ENCODE data around the gene PTPRN2. TPM values are rescaled to one million over a fixed set of nuclear protein-coding genes. Genes with fewer than 3 reads are reported as not detected.

The PTPRN2 gene
- total and polyA plus RNA-seq, 8 donors = 4.9 to 136 (median 46.8) TPM

DNA sequence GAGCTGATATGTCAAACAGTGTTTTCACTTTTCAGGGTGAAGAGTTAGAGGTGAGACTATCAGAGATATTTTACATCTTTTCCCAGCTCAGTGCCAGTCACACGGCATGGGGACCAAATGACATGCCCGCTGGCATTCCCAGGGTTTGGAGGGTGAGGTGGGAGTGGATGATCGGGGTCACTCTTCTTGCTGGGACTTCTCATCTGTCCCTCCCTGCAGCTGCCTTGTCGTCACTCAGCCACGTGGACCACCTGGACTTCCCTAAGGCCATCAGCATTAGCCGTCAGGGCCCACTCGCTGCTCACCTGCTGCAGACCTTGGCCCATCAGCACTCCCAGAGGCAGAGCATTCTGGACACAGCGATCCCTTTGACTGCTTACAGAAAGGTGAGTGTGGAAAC lies 949.1 kb downstream of the PTPRN2 start:
- Histone ChIP-seq H3K27me3 (peaks cover 0 to 3% (median 0%) of the 10 kb centered on the region in 3 donors), H3K9me3 (peaks cover 0 to 25% (median 20%) of the 10 kb centered on the region in 4 donors), H3K36me3 (no peaks in the 10 kb centered on the region), H3K4me3 (no peak overlapping the region), H3K4me1 (no peaks in the 10 kb centered on the region), H3K27ac (no peak overlapping the region)
- TF ChIP-seq, protein P1, sequence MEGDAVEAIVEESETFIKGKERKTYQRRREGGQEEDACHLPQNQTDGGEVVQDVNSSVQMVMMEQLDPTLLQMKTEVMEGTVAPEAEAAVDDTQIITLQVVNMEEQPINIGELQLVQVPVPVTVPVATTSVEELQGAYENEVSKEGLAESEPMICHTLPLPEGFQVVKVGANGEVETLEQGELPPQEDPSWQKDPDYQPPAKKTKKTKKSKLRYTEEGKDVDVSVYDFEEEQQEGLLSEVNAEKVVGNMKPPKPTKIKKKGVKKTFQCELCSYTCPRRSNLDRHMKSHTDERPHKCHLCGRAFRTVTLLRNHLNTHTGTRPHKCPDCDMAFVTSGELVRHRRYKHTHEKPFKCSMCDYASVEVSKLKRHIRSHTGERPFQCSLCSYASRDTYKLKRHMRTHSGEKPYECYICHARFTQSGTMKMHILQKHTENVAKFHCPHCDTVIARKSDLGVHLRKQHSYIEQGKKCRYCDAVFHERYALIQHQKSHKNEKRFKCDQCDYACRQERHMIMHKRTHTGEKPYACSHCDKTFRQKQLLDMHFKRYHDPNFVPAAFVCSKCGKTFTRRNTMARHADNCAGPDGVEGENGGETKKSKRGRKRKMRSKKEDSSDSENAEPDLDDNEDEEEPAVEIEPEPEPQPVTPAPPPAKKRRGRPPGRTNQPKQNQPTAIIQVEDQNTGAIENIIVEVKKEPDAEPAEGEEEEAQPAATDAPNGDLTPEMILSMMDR (IDR thresholded peaks at IDR 0.05) = no peak
- TF ChIP-seq POLR2AphosphoS5 (IDR thresholded peaks at IDR 0.05) = no peak
- TF ChIP-seq POLR2A (IDR thresholded peaks at IDR 0.05) = no peak
- no peak for TF ChIP-seq EP300 (IDR thresholded peaks at IDR 0.05)
- no peak for DNase-seq
- 93 to 95% (median 94%) methylated on average over 8 of the region's 8 CpGs for WGBS, 5 donors
- intact Hi-C loops (cut with DNase I; ENCODE audit: low total_unique reads) = no loop called here

DNA sequence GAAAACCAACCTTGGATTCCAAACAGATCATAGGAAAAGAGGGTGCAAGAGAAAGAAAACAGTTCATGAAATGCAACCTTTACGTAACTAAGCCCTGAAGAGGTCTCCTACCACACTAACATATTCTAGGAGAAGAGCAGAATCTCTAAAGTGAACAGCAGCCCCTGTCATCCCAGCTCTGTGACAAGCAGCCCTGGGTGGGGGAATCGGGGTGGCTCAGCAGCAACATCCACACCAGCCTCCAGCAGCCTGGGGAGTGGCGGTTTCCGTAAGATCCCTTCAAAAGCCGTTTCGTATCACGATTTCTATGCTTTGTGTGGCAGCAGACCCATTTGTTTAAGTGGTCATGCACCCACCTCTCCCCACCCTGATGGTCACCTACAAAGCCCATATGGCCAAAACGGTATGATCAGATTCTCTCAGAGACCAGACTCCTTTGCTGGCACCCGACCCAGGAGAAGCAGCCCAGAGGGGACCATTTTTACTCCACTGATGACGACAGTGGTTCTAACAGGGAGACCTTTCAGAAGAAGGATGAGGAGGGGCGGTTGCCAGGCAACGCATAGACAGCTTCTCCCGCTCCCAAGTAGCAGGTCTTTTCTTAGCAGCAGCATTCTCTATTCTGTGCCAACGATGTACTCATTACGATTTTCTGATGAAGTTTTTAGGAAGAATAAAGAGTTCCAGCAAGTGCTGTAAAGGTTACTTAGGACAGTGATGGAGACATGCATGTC lies 950.2 kb downstream of the PTPRN2 start:
- peaks cover 0 to 25% (median 20%) of the 10 kb centered on the region in 4 donors for H3K9me3 ChIP-seq
- H3K27me3 ChIP-seq = peaks cover 0 to 6% (median 0%) of the 10 kb centered on the region in 3 donors
- WGBS, 5 donors = 82 to 89% (median 88%) methylated on average over 13 to 15 of the region's 15 CpGs
- H3K4me3 ChIP-seq = no peak overlapping the region
- no peaks in the 10 kb centered on the region for H3K36me3 ChIP-seq
- intact Hi-C loops (cut with DNase I; ENCODE audit: low total_unique reads) = no loop called here
- no peak overlapping the region for H3K27ac ChIP-seq
- TF ChIP-seq EP300 (IDR thresholded peaks at IDR 0.05) (no peak), POLR2A (IDR thresholded peaks at IDR 0.05) (no peak), POLR2AphosphoS5 (IDR thresholded peaks at IDR 0.05) (no peak)
- TF ChIP-seq, protein P1 (IDR thresholded peaks at IDR 0.05) = no peak
- no peak for DNase-seq
- no peaks in the 10 kb centered on the region for H3K4me1 ChIP-seq

DNA sequence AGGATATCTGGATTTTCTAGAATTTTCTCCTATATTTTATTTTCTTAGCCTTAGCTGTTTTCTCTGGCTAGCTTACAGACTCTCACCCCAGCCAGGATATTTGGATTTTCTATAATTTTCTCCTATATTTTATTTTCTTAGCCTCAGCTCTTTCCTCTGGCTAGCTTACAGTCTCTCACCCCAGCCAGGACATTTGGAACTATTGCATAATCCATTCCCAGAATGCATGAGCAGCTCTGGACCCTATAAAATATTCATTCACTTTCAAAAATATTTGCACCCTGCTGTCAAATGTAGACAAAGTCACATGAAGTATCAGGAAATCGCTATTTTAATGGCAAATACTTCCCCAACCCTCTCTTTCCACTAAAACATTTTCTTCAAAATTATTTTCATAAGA lies 952.0 kb downstream of the PTPRN2 start:
- no peaks in the 10 kb centered on the region for H3K4me1 ChIP-seq
- TF ChIP-seq, protein P1 (IDR thresholded peaks at IDR 0.05) = no peak
- TF ChIP-seq POLR2AphosphoS5 (IDR thresholded peaks at IDR 0.05) (no peak), EP300 (IDR thresholded peaks at IDR 0.05) (no peak), POLR2A (IDR thresholded peaks at IDR 0.05) (no peak)
- H3K27ac ChIP-seq = no peak overlapping the region
- no peak overlapping the region for H3K4me3 ChIP-seq
- WGBS, 5 donors = 84 to 91% (median 90%) methylated on average over 1 of the region's 1 CpG
- peaks cover 0 to 6% (median 0%) of the 10 kb centered on the region in 3 donors for H3K27me3 ChIP-seq
- no peak for DNase-seq
- intact Hi-C loops (cut with DNase I; ENCODE audit: low total_unique reads) = no loop called here
- peaks cover 0 to 14% (median 13%) of the 10 kb centered on the region in 4 donors for H3K9me3 ChIP-seq
- H3K36me3 ChIP-seq = no peaks in the 10 kb centered on the region

- intact Hi-C loops (cut with DNase I; ENCODE audit: low total_unique reads) = no loop called here
- no peaks in the 10 kb centered on the region for H3K4me1 ChIP-seq
- peaks cover 0 to 6% (median 0%) of the 10 kb centered on the region in 3 donors for H3K27me3 ChIP-seq
- WGBS, 5 donors = 77 to 89% (median 87%) methylated on average over 6 of the region's 6 CpGs
- H3K27ac ChIP-seq = no peak overlapping the region
- peaks cover 0 to 9% (median 8%) of the 10 kb centered on the region in 4 donors for H3K9me3 ChIP-seq
- TF ChIP-seq EP300 (IDR thresholded peaks at IDR 0.05) = no peak
- TF ChIP-seq, protein P1 (IDR thresholded peaks at IDR 0.05) = no peak
- no peak for DNase-seq
- H3K36me3 ChIP-seq = no peaks in the 10 kb centered on the region
- H3K4me3 ChIP-seq = no peak overlapping the region
These were observed 952.5 kb downstream of the PTPRN2 start for GRCh38 chr7:157635148-157635500.
